HEK293 (cell line): ENCODE data around the gene ASMTL.

ENCODE experiments used
- GLIS2 ChIP-seq: fragments of 450-650 bp; formaldehyde crosslinking; IDR thresholded peaks from 2 replicates; pipeline ENCODE4 v1.5.1; 2016; ENCODE audit warnings: missing biosample characterization, missing genetic modification characterization
- HOXA7 ChIP-seq: sonication (generic); formaldehyde crosslinking; IDR thresholded peaks from 2 replicates; pipeline ENCODE4 v1.8.1; 2022; ENCODE audit warnings: missing genetic modification reagents, borderline replicate concordance
- HOXD13 ChIP-seq: sonication (generic); formaldehyde crosslinking; IDR thresholded peaks from 2 replicates; pipeline ENCODE4 v1.8.0; 2022; ENCODE audit warnings: missing genetic modification reagents, borderline replicate concordance
- IKZF3 ChIP-seq: fragments of 450-650 bp; IDR thresholded peaks from 2 replicates; pipeline ENCODE4 v1.5.0; 2018; ENCODE audit warnings: missing biosample characterization, mild to moderate bottlenecking, missing genetic modification characterization, moderate library complexity
- REPIN1 ChIP-seq: fragments of 450-650 bp; formaldehyde crosslinking; IDR thresholded peaks from 2 replicates; pipeline ENCODE4 v1.5.1; 2017; ENCODE audit warnings: missing biosample characterization, missing genetic modification characterization, low read depth
- SETDB1 ChIP-seq: IDR thresholded peaks from one replicate; pipeline ENCODE4 v1.6.1; 2017; ENCODE audit warnings: mild to moderate bottlenecking, low read length, moderate library complexity, mixed read lengths; ENCODE audit not compliant: insufficient read length
- SP2 ChIP-seq: fragments of 450-650 bp; formaldehyde crosslinking; IDR thresholded peaks from 2 replicates; pipeline ENCODE4 v1.5.1; 2016; ENCODE audit warnings: missing biosample characterization, missing genetic modification characterization
- SP3 ChIP-seq: fragments of 450-650 bp; formaldehyde crosslinking; IDR thresholded peaks from 2 replicates; pipeline ENCODE4 v1.5.1; 2016; ENCODE audit warnings: missing biosample characterization, missing genetic modification characterization
- YY1 ChIP-seq: fragments of 450-650 bp; formaldehyde crosslinking; IDR thresholded peaks from 2 replicates; pipeline ENCODE4 v1.5.1; 2018; ENCODE audit warnings: missing biosample characterization, missing genetic modification characterization
- ZBTB17 ChIP-seq: fragments of 450-650 bp; formaldehyde crosslinking; IDR thresholded peaks from 2 replicates; pipeline ENCODE4 v1.5.1; 2016; ENCODE audit warnings: missing biosample characterization, missing genetic modification characterization
- ZBTB7A ChIP-seq: fragments of 450-650 bp; formaldehyde crosslinking; IDR thresholded peaks from 2 replicates; pipeline ENCODE4 v1.5.1; 2016; ENCODE audit warnings: low read depth, missing biosample characterization, missing genetic modification characterization
- ZEB2 ChIP-seq: fragments of 450-650 bp; formaldehyde crosslinking; IDR thresholded peaks from 2 replicates; pipeline ENCODE4 v1.5.1; 2016; ENCODE audit warnings: missing biosample characterization, missing genetic modification characterization
- ZFP69B ChIP-seq: fragments of 450-650 bp; formaldehyde crosslinking; IDR thresholded peaks from 2 replicates; pipeline ENCODE4 v1.5.1; 2016; ENCODE audit warnings: missing biosample characterization, missing genetic modification characterization
- ZNF114 ChIP-seq: fragments of 450-650 bp; formaldehyde crosslinking; IDR thresholded peaks from 2 replicates; pipeline ENCODE4 v1.5.0; 2017; ENCODE audit warnings: missing biosample characterization, missing genetic modification characterization
- ZNF132 ChIP-seq: fragments of 450-650 bp; formaldehyde crosslinking; IDR thresholded peaks from 2 replicates; pipeline ENCODE4 v1.5.1; 2017; ENCODE audit warnings: missing biosample characterization, missing genetic modification characterization, borderline replicate concordance
- ZNF146 ChIP-seq: fragments of 450-650 bp; formaldehyde crosslinking; IDR thresholded peaks from 2 replicates; pipeline ENCODE4 v1.5.1; 2016; ENCODE audit warnings: missing biosample characterization, missing genetic modification characterization
- ZNF248 ChIP-seq: fragments of 450-650 bp; formaldehyde crosslinking; IDR thresholded peaks from 2 replicates; pipeline ENCODE4 v1.5.1; 2017; ENCODE audit warnings: missing biosample characterization, missing genetic modification characterization
- ZNF302 ChIP-seq: fragments of 450-650 bp; formaldehyde crosslinking; IDR thresholded peaks from 2 replicates; pipeline ENCODE4 v1.5.1; 2016; ENCODE audit warnings: missing biosample characterization, missing genetic modification characterization, low read depth
- ZNF350 ChIP-seq: fragments of 450-650 bp; formaldehyde crosslinking; IDR thresholded peaks from 2 replicates; pipeline ENCODE4 v1.5.0; 2017; ENCODE audit warnings: missing biosample characterization, mild to moderate bottlenecking, missing genetic modification characterization
- ZNF37A ChIP-seq: fragments of 450-650 bp; IDR thresholded peaks from 2 replicates; pipeline ENCODE4 v1.5.1; 2018; ENCODE audit warnings: missing biosample characterization, missing genetic modification characterization
- ZNF394 ChIP-seq: fragments of 450-650 bp; formaldehyde crosslinking; IDR thresholded peaks from 2 replicates; pipeline ENCODE4 v1.5.1; 2016; ENCODE audit warnings: missing biosample characterization, missing genetic modification characterization, mild to moderate bottlenecking, moderate library complexity, borderline replicate concordance
- ZNF416 ChIP-seq: fragments of 450-650 bp; formaldehyde crosslinking; IDR thresholded peaks from 2 replicates; pipeline ENCODE4 v1.5.1; 2016; ENCODE audit warnings: missing biosample characterization, missing genetic modification characterization
- ZNF473 ChIP-seq: fragments of 450-650 bp; formaldehyde crosslinking; IDR thresholded peaks from 2 replicates; pipeline ENCODE4 v1.5.1; 2017; ENCODE audit warnings: missing biosample characterization, missing genetic modification characterization
- ZNF48 ChIP-seq: fragments of 450-650 bp; formaldehyde crosslinking; IDR thresholded peaks from 2 replicates; pipeline ENCODE4 v1.5.1; 2016; ENCODE audit warnings: missing biosample characterization, missing genetic modification characterization
- ZNF658 ChIP-seq: fragments of 450-650 bp; formaldehyde crosslinking; IDR thresholded peaks from 2 replicates; pipeline ENCODE4; 2016; ENCODE audit warnings: missing biosample characterization, missing genetic modification characterization
- ZNF660 ChIP-seq: fragments of 450-650 bp; IDR thresholded peaks from 2 replicates; pipeline ENCODE4 v1.5.1; 2018; ENCODE audit warnings: missing biosample characterization, mild to moderate bottlenecking, missing genetic modification characterization
- ZNF768 ChIP-seq: fragments of 450-650 bp; formaldehyde crosslinking; IDR thresholded peaks from 2 replicates; pipeline ENCODE4 v1.5.1; 2018; ENCODE audit warnings: missing biosample characterization, mild to moderate bottlenecking, missing genetic modification characterization
- TF ChIP-seq, protein P1 (sequence below): fragments of 450-650 bp; formaldehyde crosslinking; IDR thresholded peaks from 2 replicates; pipeline ENCODE4 v1.5.1; 2016; ENCODE audit warnings: missing biosample characterization, missing genetic modification characterization
- TF ChIP-seq, protein P2 (sequence below): fragments of 450-650 bp; formaldehyde crosslinking; IDR thresholded peaks from 2 replicates; pipeline ENCODE4 v1.5.1; 2017; ENCODE audit warnings: missing biosample characterization, missing genetic modification characterization
- TF ChIP-seq, protein P3 (sequence below): fragments of 450-650 bp; formaldehyde crosslinking; IDR thresholded peaks from 2 replicates; pipeline ENCODE4 v1.5.1; 2016; ENCODE audit warnings: missing biosample characterization, missing genetic modification characterization
- TF ChIP-seq, protein P4 (sequence below): fragments of 450-650 bp; formaldehyde crosslinking; IDR thresholded peaks from 2 replicates; pipeline ENCODE4 v1.5.1; 2016; ENCODE audit warnings: missing biosample characterization, missing genetic modification characterization, low read depth

The ASMTL gene

DNA sequence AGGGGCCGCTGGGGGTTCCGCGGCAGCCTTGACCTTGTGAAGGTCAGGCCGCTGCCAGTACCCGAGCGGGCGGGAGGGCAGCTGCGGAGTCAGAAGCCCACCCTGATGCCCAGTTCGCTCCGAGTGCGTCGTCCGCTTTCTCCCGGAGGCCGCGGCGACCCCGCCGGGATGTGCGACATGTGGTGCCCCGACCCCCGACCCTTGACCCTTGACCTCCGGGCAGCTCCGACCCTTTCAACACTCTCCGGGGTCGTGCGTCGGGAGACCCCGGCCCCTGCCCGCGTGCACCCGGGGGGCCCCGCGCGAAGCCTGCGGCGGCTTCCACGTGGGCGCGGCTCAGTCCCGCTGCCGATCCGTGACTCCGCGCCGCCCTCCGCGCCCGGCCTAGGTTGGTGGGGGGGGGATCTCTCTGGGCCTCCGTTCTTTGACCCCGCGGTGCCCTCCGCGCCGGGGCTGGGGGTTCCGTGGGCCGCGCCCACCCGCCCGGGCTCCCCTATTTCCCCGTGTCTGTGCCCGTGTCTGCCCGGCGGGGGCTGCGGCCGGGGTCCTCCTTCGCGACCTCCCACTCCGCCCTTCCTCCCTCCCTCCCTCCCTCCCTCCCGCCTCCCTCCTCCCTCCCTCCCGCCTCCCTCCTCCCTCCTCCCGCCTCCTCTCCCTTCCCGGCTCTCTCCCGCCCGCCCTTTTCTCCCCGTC lies 60.2 kb downstream of the ASMTL start (continued):
- TF ChIP-seq, protein P1, sequence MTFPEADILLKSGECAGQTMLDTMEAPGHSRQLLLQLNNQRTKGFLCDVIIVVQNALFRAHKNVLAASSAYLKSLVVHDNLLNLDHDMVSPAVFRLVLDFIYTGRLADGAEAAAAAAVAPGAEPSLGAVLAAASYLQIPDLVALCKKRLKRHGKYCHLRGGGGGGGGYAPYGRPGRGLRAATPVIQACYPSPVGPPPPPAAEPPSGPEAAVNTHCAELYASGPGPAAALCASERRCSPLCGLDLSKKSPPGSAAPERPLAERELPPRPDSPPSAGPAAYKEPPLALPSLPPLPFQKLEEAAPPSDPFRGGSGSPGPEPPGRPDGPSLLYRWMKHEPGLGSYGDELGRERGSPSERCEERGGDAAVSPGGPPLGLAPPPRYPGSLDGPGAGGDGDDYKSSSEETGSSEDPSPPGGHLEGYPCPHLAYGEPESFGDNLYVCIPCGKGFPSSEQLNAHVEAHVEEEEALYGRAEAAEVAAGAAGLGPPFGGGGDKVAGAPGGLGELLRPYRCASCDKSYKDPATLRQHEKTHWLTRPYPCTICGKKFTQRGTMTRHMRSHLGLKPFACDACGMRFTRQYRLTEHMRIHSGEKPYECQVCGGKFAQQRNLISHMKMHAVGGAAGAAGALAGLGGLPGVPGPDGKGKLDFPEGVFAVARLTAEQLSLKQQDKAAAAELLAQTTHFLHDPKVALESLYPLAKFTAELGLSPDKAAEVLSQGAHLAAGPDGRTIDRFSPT: peak; percentile 99
- 0 out of 2 replicates have a peak, but pooled peaks have one; percentile 22 for TF ChIP-seq ZFP69B (tag by site-specific recombination)
- TF ChIP-seq REPIN1 (tag by site-specific recombination): peak; percentile 45; the same call in 1 of the 2 replicates
- TF ChIP-seq, protein P2, sequence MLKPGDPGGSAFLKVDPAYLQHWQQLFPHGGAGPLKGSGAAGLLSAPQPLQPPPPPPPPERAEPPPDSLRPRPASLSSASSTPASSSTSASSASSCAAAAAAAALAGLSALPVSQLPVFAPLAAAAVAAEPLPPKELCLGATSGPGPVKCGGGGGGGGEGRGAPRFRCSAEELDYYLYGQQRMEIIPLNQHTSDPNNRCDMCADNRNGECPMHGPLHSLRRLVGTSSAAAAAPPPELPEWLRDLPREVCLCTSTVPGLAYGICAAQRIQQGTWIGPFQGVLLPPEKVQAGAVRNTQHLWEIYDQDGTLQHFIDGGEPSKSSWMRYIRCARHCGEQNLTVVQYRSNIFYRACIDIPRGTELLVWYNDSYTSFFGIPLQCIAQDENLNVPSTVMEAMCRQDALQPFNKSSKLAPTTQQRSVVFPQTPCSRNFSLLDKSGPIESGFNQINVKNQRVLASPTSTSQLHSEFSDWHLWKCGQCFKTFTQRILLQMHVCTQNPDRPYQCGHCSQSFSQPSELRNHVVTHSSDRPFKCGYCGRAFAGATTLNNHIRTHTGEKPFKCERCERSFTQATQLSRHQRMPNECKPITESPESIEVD: no peak
- TF ChIP-seq HOXA7 (CRISPR knock-in tag): no peak
- peak; percentile 66; the same call in 1 of the 2 replicates for TF ChIP-seq YY1 (tag by site-specific recombination)
- no peak for TF ChIP-seq HOXD13 (CRISPR knock-in tag)
- no peak; the same call in 1 of the 2 replicates for TF ChIP-seq ZBTB17 (tag by site-specific recombination)
- TF ChIP-seq ZNF37A: no peak
- TF ChIP-seq ZBTB7A: peak; percentile 99
- no peak for TF ChIP-seq ZNF302 (tag by site-specific recombination)
- no peak for TF ChIP-seq ZNF473 (tag by site-specific recombination)
- no peak for TF ChIP-seq ZNF660
- TF ChIP-seq IKZF3 (tag by site-specific recombination): peak; percentile 58; the same call in 1 of the 2 replicates
- TF ChIP-seq SETDB1: no peak
- TF ChIP-seq ZNF394 (tag by site-specific recombination): peak; percentile 18; the same call in 1 of the 2 replicates
- peak; percentile 96 for TF ChIP-seq GLIS2
- TF ChIP-seq ZEB2 (tag by site-specific recombination): peak; percentile 67
- TF ChIP-seq ZNF416: no peak
- TF ChIP-seq ZNF48 (tag by site-specific recombination): no peak
- TF ChIP-seq ZNF658 (tag by site-specific recombination): no peak
- no peak for TF ChIP-seq ZNF350 (tag by site-specific recombination)
- TF ChIP-seq, protein P3, sequence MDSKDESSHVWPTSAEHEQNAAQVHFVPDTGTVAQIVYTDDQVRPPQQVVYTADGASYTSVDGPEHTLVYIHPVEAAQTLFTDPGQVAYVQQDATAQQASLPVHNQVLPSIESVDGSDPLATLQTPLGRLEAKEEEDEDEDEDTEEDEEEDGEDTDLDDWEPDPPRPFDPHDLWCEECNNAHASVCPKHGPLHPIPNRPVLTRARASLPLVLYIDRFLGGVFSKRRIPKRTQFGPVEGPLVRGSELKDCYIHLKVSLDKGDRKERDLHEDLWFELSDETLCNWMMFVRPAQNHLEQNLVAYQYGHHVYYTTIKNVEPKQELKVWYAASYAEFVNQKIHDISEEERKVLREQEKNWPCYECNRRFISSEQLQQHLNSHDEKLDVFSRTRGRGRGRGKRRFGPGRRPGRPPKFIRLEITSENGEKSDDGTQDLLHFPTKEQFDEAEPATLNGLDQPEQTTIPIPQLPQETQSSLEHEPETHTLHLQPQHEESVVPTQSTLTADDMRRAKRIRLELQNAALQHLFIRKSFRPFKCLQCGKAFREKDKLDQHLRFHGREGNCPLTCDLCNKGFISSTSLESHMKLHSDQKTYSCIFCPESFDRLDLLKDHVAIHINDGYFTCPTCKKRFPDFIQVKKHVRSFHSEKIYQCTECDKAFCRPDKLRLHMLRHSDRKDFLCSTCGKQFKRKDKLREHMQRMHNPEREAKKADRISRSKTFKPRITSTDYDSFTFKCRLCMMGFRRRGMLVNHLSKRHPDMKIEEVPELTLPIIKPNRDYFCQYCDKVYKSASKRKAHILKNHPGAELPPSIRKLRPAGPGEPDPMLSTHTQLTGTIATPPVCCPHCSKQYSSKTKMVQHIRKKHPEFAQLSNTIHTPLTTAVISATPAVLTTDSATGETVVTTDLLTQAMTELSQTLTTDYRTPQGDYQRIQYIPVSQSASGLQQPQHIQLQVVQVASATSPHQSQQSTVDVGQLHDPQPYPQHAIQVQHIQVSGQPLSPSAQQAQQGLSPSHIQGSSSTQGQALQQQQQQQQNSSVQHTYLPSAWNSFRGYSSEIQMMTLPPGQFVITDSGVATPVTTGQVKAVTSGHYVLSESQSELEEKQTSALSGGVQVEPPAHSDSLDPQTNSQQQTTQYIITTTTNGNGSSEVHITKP: peak; percentile 72
- TF ChIP-seq ZNF132 (tag by site-specific recombination): no peak
- no peak for TF ChIP-seq ZNF768 (tag by site-specific recombination)
- TF ChIP-seq ZNF114 (tag by site-specific recombination): no peak
- TF ChIP-seq, protein P4, sequence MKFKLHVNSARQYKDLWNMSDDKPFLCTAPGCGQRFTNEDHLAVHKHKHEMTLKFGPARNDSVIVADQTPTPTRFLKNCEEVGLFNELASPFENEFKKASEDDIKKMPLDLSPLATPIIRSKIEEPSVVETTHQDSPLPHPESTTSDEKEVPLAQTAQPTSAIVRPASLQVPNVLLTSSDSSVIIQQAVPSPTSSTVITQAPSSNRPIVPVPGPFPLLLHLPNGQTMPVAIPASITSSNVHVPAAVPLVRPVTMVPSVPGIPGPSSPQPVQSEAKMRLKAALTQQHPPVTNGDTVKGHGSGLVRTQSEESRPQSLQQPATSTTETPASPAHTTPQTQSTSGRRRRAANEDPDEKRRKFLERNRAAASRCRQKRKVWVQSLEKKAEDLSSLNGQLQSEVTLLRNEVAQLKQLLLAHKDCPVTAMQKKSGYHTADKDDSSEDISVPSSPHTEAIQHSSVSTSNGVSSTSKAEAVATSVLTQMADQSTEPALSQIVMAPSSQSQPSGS (tag by site-specific recombination): no peak
- TF ChIP-seq ZNF248: no peak
- no peak for TF ChIP-seq SP2
- TF ChIP-seq ZNF146 (tag by site-specific recombination): peak; percentile 36; the same call in 1 of the 2 replicates
- peak; percentile 92 for TF ChIP-seq SP3 (tag by site-specific recombination)
